HepG2 (cell line): ENCODE results near the gene MUCL3. TPM values are rescaled to one million over a fixed set of nuclear protein-coding genes. Genes with fewer than 3 reads are reported as not detected.

Experiments used
- BHLHE40 ChIP-seq: IDR thresholded peaks from 2 replicates; pipeline ENCODE4 v1.6.1; 2011; ENCODE audit warnings: low read length, improper control_type of control experiment
- KDM5A ChIP-seq: fragments of 200-600 bp; sonication (generic); IDR thresholded peaks from 2 replicates; pipeline ENCODE4 v1.7.0; 2018; ENCODE audit warnings: antibody characterized with exemption, mild to moderate bottlenecking, low read length, borderline replicate concordance
- MXD4 ChIP-seq: IDR thresholded peaks from 2 replicates; pipeline ENCODE4 v1.6.1; 2016; ENCODE audit warnings: mild to moderate bottlenecking, missing biosample characterization, missing genetic modification reagents
- PRDM4 ChIP-seq: sonication (generic); formaldehyde crosslinking; IDR thresholded peaks from 2 replicates; pipeline ENCODE4 v1.9.0; 2021; ENCODE audit warnings: missing genetic modification reagents, borderline replicate concordance
- REL ChIP-seq: sonication (generic); formaldehyde crosslinking; conservative IDR thresholded peaks from 2 replicates; pipeline ENCODE4 v1.8.0; 2022; ENCODE audit warnings: mild to moderate bottlenecking, missing genetic modification reagents, moderate library complexity
- REPIN1 ChIP-seq: sonication (generic); formaldehyde crosslinking; IDR thresholded peaks from 2 replicates; pipeline ENCODE4 v1.8.0; 2022; ENCODE audit warnings: missing genetic modification reagents, low read depth, mild to moderate bottlenecking, borderline replicate concordance
- TBP ChIP-seq: sonication (generic); formaldehyde crosslinking; IDR thresholded peaks from 2 replicates; pipeline ENCODE4 v1.5.0; 2020; ENCODE audit warnings: missing genetic modification reagents
- YEATS4 ChIP-seq: sonication (generic); formaldehyde crosslinking; IDR thresholded peaks from 2 replicates; pipeline ENCODE4 v1.4.0; 2020; ENCODE audit warnings: missing genetic modification reagents, borderline replicate concordance
- ZBTB25 ChIP-seq: IDR thresholded peaks from 2 replicates; pipeline ENCODE4 v1.6.1; 2018; ENCODE audit warnings: missing genetic modification reagents
- ZNF225 ChIP-seq: sonication (generic); formaldehyde crosslinking; IDR thresholded peaks from 2 replicates; pipeline ENCODE4 v1.4.0; 2020; ENCODE audit warnings: mild to moderate bottlenecking, missing genetic modification reagents
- ZNF34 ChIP-seq: sonication (generic); formaldehyde crosslinking; IDR thresholded peaks from 2 replicates; pipeline ENCODE4 v1.4.0; 2020; ENCODE audit warnings: mild to moderate bottlenecking, missing genetic modification reagents, borderline replicate concordance
- ZNF549 ChIP-seq: sonication (generic); formaldehyde crosslinking; IDR thresholded peaks from 2 replicates; pipeline ENCODE4 v1.5.0; 2020; ENCODE audit warnings: missing genetic modification reagents
- ZNF589 ChIP-seq: sonication (generic); formaldehyde crosslinking; conservative IDR thresholded peaks from 2 replicates; pipeline ENCODE4 v1.8.0; 2022; ENCODE audit warnings: mild to moderate bottlenecking, moderate library complexity, missing genetic modification reagents
- polyA plus RNA-seq, 8 experiments: library from polyadenylated mRNA; depleted of rRNA in 3 of 8; stranded (reverse) in 7 of 8; unstranded in 1 of 8; fragments of >200 nt; fragmentation: Illumina TruSeq in 4 of 8; extraction: Trizol in 4 of 8; gene quantifications; 2 replicates each; pipeline versions ENCODE4 v1.2.1 to v1.2.3, GENCODE V29; 2011 to 2016; ENCODE audit warnings: low read depth in 4 of 8, missing spikeins in 1 of 8, mixed read lengths in 1 of 8; ENCODE audit not compliant: insufficient read depth in 1 of 8
- total RNA-seq, 5 experiments: library from RNA; depleted of rRNA; stranded (reverse); fragments of >200 nt; fragmentation: Illumina TruSeq; extraction: Trizol; gene quantifications; 2 replicates each; pipeline ENCODE4 v1.2.3, GENCODE V29; 2016; ENCODE audit warnings: low read depth in 1 of 5
- TF ChIP-seq, protein P1 (sequence below): sonication (generic); formaldehyde crosslinking; IDR thresholded peaks from 2 replicates; pipeline ENCODE4 v1.4.0; 2020; ENCODE audit warnings: mild to moderate bottlenecking, missing genetic modification reagents
- TF ChIP-seq, protein P2 (sequence below): sonication (generic); formaldehyde crosslinking; conservative IDR thresholded peaks from 2 replicates; pipeline ENCODE4 v1.4.0; 2020; ENCODE audit warnings: missing genetic modification reagents

The MUCL3 gene
- total and polyA plus RNA-seq, 2 of the 13 experiments (the other 11 are each of a cell fraction or from before 2014, with no cell fraction given) = not detected

- TF ChIP-seq ZNF225 (CRISPR knock-in tag) = 0 out of 2 replicates have a peak, but pooled peaks have one; percentile 34
- no peak for TF ChIP-seq YEATS4 (CRISPR knock-in tag)
- no peak for TF ChIP-seq TBP (CRISPR knock-in tag)
- TF ChIP-seq ZNF589 (CRISPR knock-in tag) = no peak
- TF ChIP-seq PRDM4 = no peak
- no peak for TF ChIP-seq BHLHE40
- TF ChIP-seq REPIN1 (CRISPR knock-in tag) = no peak
- TF ChIP-seq REL (CRISPR knock-in tag) = no peak
- TF ChIP-seq MXD4 = no peak
- TF ChIP-seq, protein P1, sequence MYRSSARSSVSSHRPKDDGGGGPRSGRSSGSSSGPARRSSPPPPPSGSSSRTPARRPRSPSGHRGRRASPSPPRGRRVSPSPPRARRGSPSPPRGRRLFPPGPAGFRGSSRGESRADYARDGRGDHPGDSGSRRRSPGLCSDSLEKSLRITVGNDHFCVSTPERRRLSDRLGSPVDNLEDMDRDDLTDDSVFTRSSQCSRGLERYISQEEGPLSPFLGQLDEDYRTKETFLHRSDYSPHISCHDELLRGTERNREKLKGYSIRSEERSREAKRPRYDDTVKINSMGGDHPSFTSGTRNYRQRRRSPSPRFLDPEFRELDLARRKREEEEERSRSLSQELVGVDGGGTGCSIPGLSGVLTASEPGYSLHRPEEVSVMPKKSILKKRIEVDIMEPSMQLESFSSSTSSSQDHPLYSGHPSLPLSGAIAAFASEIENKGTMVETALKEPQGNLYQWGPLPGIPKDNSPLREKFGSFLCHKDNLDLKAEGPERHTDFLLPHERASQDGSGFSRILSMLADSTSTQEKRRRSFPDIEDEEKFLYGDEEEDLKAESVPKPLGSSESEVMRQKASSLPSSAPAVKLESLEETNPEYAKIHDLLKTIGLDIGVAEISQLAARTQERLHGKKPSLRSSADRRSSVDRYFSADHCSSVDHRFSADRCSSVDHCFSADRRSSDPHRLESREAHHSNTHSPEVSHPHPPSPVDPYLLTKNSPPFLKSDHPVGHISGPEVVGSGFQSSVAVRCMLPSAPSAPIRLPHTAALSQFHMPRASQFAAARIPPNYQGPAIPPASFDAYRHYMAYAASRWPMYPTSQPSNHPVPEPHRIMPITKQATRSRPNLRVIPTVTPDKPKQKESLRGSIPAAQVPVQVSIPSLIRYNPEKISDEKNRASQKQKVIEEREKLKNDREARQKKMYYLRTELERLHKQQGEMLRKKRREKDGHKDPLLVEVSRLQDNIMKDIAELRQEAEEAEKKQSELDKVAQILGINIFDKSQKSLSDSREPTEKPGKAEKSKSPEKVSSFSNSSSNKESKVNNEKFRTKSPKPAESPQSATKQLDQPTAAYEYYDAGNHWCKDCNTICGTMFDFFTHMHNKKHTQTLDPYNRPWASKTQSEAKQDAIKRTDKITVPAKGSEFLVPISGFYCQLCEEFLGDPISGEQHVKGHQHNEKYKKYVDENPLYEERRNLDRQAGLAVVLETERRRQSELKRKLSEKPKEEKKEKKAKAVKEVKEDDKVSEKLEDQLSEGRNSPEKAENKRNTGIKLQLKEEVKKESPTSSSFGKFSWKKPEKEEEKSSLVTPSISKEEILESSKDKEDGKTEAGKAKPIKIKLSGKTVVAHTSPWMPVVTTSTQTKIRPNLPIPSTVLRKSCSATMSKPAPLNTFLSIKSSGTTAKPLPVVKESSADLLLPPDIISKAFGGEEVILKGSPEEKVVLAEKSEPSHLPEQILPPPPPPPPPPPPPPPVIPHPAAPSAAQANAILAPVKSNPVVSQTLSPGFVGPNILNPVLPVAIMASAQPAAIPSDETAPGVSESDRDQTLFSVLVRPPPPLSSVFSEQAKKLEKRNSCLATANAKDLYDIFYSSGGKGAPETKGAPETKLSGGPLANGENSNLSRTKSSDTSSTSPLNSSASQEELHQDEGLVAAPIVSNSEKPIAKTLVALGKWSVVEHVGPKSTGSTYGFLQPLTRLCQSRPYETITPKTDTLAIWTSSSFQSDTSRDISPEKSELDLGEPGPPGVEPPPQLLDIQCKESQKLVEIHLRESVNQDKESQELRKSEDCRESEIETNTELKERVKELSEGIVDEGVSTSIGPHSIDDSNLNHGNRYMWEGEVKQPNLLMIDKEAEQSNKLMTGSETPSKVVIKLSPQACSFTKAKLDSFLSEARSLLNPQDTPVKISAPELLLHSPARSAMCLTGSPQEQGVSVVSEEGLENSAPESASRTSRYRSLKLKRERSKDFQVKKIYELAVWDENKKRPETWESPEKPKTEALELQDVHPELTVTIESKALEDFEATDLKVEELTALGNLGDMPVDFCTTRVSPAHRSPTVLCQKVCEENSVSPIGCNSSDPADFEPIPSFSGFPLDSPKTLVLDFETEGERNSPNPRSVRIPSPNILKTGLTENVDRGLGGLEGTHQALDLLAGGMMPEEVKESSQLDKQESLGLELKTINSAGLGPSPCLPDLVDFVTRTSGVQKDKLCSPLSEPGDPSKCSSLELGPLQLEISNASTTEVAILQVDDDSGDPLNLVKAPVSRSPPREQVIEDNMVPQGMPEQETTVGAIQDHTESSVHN (CRISPR knock-in tag) = no peak
- no peak for TF ChIP-seq ZBTB25 (CRISPR knock-in tag)
- TF ChIP-seq ZNF34 (CRISPR knock-in tag) = no peak
- no peak for TF ChIP-seq KDM5A
- TF ChIP-seq, protein P2, sequence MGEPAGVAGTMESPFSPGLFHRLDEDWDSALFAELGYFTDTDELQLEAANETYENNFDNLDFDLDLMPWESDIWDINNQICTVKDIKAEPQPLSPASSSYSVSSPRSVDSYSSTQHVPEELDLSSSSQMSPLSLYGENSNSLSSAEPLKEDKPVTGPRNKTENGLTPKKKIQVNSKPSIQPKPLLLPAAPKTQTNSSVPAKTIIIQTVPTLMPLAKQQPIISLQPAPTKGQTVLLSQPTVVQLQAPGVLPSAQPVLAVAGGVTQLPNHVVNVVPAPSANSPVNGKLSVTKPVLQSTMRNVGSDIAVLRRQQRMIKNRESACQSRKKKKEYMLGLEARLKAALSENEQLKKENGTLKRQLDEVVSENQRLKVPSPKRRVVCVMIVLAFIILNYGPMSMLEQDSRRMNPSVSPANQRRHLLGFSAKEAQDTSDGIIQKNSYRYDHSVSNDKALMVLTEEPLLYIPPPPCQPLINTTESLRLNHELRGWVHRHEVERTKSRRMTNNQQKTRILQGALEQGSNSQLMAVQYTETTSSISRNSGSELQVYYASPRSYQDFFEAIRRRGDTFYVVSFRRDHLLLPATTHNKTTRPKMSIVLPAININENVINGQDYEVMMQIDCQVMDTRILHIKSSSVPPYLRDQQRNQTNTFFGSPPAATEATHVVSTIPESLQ = no peak
- no peak for TF ChIP-seq ZNF549 (CRISPR knock-in tag)
Measured at GRCh38 chr6:30942338-30943060, 1.7 kb downstream of the MUCL3 start (continued).
